ENCODE data around the gene PDE4A. TPM values are rescaled to one million over a fixed set of nuclear protein-coding genes. Genes with fewer than 3 reads are reported as not detected.
"Not testable (repeated sequence)": the region's sequence is repeated elsewhere in the genome, so short reads cannot be mapped to it uniquely, and the experiment has no call there.

The PDE4A gene
- total RNA-seq, 1 donor from 2014 or later = 1.0 TPM

DNA sequence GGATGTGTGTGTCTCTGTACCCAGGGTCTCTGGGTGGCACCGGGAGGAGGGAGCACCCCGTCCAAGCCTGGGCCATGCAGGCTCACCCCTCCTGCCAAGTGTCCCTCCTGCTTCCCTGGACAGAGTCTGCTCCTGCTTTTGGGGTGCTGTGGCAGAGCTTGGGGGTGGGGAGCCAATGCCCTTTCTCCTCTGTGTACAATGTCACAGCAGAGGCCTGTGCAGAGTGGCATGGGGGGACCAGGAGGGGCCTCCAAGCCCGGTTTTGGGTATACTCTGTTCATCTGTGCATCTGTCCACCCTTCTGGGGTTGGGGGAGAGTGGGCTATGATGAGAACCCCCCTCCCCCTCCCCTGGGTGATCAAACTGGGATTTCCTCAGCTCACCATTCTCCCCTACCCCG, 33.5 kb downstream of the PDE4A start:
- H3K27me3 ChIP-seq (ENCODE audit: control insufficient read depth in 3 of 3, insufficient read depth in 3 of 3, low read length in 3 of 3) = no peaks in the 10 kb centered on the region
- H3K9ac ChIP-seq (ENCODE audit: low read depth in 1 of 3, low read length in 3 of 3) = peak overlapping the region in 2 of 3 donors; percentile 10 to 25
- peaks cover 10 to 41% (median 18%) of the 10 kb centered on the region in 3 donors for H3K36me3 ChIP-seq (ENCODE audit: control insufficient read depth in 3 of 3, insufficient read depth in 3 of 3, low read length in 3 of 3)
- H3K4me1 ChIP-seq (ENCODE audit: control insufficient read depth in 3 of 3, insufficient read depth in 3 of 3, low read length in 3 of 3) = peaks cover 0 to 5% (median 0%) of the 10 kb centered on the region in 3 donors
- H3K9me3 ChIP-seq (ENCODE audit: control insufficient read depth in 3 of 3, low read length in 3 of 3) = no peaks in the 10 kb centered on the region
- no peak overlapping the region for H3K27ac ChIP-seq (ENCODE audit: low read depth, low read length)
- H3K4me3 ChIP-seq (ENCODE audit: low read length in 3 of 3) = no peak overlapping the region

DNA sequence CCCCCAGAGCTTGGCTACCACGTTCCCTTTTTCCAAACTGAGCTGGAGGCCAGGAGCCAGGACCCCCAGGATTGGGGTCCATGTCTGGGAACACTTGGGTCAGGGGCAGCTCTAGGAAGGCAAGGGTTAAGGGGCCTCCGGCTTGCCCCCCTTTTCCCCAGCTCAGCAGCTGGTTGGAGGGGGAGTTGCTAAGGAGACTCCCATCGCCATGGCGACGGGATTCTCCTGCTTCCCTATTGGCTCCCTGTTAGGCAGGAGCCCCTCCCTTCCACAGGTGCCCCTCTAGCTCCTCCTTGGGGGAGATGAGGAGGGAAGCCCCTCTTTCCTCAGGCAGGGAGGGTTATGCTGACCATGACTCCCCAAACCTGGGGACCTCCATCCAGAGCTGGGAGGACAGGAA, 33.9 kb downstream of the PDE4A start:
- H3K4me3 ChIP-seq (ENCODE audit: low read length in 3 of 3) = no peak overlapping the region
- no peak overlapping the region for H3K27ac ChIP-seq (ENCODE audit: low read depth, low read length)
- H3K36me3 ChIP-seq (ENCODE audit: control insufficient read depth in 3 of 3, insufficient read depth in 3 of 3, low read length in 3 of 3) = peaks cover 8 to 42% (median 18%) of the 10 kb centered on the region in 3 donors
- peaks cover 0 to 5% (median 0%) of the 10 kb centered on the region in 3 donors for H3K4me1 ChIP-seq (ENCODE audit: control insufficient read depth in 3 of 3, insufficient read depth in 3 of 3, low read length in 3 of 3)
- peak overlapping the region in 1 of 3 donors; percentile 10 for H3K9ac ChIP-seq (ENCODE audit: low read depth in 1 of 3, low read length in 3 of 3)
- no peaks in the 10 kb centered on the region for H3K27me3 ChIP-seq (ENCODE audit: control insufficient read depth in 3 of 3, insufficient read depth in 3 of 3, low read length in 3 of 3)
- H3K9me3 ChIP-seq (ENCODE audit: control insufficient read depth in 3 of 3, low read length in 3 of 3) = no peaks in the 10 kb centered on the region

DNA sequence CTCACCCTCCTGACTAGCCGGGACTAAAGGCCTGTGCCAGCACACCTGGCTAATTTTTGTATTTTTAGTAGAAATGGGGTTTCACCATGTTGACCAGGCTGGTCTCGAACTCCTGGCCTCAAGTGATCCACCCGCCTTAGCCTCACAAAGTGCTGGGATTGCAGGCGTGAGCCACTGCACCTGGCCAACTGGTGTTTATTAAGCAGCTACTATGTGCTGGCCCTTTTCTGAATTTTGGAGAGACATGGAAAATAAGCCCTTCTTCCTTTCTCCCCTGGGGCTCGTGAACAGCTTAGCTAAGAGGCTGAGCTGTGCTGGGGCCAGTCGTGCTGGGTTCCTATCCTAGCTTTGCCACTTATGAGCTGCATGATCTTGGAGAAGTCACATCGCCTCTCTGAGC, 38.4 kb downstream of the PDE4A start:
- not testable (repeated sequence) for H3K27ac ChIP-seq (ENCODE audit: low read depth, low read length)
- H3K36me3 ChIP-seq (ENCODE audit: control insufficient read depth in 3 of 3, insufficient read depth in 3 of 3, low read length in 3 of 3) = peaks cover 9 to 38% (median 21%) of the 10 kb centered on the region in 3 donors

DNA sequence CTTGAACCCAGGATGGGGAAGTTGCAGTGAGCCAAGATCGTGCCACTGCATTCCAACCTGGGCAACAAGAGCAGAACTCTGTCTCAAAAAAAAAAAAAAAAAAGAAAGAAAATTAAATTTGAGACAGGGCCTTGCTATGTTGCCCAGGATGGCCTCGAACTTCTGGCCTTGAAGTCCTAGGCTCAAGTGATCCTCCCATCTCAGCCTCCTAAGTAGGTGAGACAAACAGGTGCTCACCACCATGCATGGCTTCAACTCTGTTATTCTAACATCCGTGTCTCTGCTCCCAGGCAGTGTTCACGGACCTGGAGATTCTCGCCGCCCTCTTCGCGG, 40.3 kb downstream of the PDE4A start:
- Histone ChIP-seq H3K27ac (ENCODE audit: low read depth, low read length) (no peak overlapping the region), H3K36me3 (ENCODE audit: control insufficient read depth in 3 of 3, insufficient read depth in 3 of 3, low read length in 3 of 3) (peaks cover 11 to 42% (median 22%) of the 10 kb centered on the region in 3 donors), H3K27me3 (ENCODE audit: control insufficient read depth in 3 of 3, insufficient read depth in 3 of 3, low read length in 3 of 3) (no peaks in the 10 kb centered on the region), H3K9ac (ENCODE audit: low read depth in 1 of 3, low read length in 3 of 3) (no peak overlapping the region), H3K4me3 (ENCODE audit: low read length in 3 of 3) (no peak overlapping the region), H3K4me1 (ENCODE audit: control insufficient read depth in 3 of 3, insufficient read depth in 3 of 3, low read length in 3 of 3) (peaks cover 0 to 10% (median 0%) of the 10 kb centered on the region in 3 donors), H3K9me3 (ENCODE audit: control insufficient read depth in 3 of 3, low read length in 3 of 3) (no peaks in the 10 kb centered on the region)

More for the DNA sequence above, 38.4 kb downstream of the PDE4A start:
- H3K9ac ChIP-seq (ENCODE audit: low read depth in 1 of 3, low read length in 3 of 3); H3K27me3 ChIP-seq (ENCODE audit: control insufficient read depth in 3 of 3, insufficient read depth in 3 of 3, low read length in 3 of 3); H3K9me3 ChIP-seq (ENCODE audit: control insufficient read depth in 3 of 3, low read length in 3 of 3); H3K4me3 ChIP-seq (ENCODE audit: low read length in 3 of 3): not testable (repeated sequence)
- peaks cover 0 to 10% (median 0%) of the 10 kb centered on the region in 3 donors for H3K4me1 ChIP-seq (ENCODE audit: control insufficient read depth in 3 of 3, insufficient read depth in 3 of 3, low read length in 3 of 3)

DNA sequence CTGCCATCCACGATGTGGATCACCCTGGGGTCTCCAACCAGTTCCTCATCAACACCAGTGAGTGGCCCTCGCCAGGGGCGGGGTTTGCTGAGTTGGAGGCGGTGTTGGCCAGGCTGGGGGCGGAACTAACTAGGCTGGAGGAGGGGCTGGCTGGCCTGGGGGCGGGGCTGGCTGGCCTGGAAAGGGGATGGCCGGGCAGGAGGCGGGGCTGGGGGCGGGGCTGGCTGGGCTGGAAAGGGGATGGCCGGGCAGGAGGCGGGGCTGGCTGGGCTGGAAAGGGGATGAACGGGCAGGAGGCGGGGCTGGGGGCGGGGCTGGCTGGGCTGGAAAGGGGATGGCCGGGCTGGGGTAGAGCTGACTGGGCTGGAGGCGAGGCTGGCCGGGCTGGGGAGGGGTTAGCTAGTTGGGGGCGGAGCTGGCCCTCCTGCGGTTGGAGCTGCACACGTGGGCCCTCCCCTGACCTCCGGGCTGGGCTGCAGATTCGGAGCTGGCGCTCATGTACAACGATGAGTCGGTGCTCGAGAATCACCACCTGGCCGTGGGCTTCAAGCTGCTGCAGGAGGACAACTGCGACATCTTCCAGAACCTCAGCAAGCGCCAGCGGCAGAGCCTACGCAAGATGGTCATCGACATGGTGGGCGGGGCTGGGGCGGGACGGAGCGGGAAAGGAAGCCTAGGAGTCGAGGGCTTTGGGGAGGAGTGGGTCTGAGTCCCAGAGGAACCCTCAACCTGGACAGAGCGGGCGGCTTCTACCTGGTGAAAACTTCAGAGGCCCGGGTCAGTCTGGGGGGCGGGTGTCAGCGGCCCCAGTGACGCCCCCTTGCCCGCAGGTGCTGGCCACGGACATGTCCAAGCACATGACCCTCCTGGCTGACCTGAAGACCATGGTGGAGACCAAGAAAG, 41.0 kb downstream of the PDE4A start:
- H3K27me3 ChIP-seq (ENCODE audit: control insufficient read depth in 3 of 3, insufficient read depth in 3 of 3, low read length in 3 of 3) = no peaks in the 10 kb centered on the region
- peak overlapping the region in 2 of 3 donors; percentile 32 to 57 for H3K9ac ChIP-seq (ENCODE audit: low read depth in 1 of 3, low read length in 3 of 3)
- peak overlapping the region; percentile 37 to 62 (median 49) for H3K4me3 ChIP-seq (ENCODE audit: low read length in 3 of 3)
- peaks cover 0 to 10% (median 0%) of the 10 kb centered on the region in 3 donors for H3K4me1 ChIP-seq (ENCODE audit: control insufficient read depth in 3 of 3, insufficient read depth in 3 of 3, low read length in 3 of 3)
- H3K9me3 ChIP-seq (ENCODE audit: control insufficient read depth in 3 of 3, low read length in 3 of 3) = no peaks in the 10 kb centered on the region
- H3K27ac ChIP-seq (ENCODE audit: low read depth, low read length) = peak overlapping the region; percentile 62
- peaks cover 11 to 39% (median 22%) of the 10 kb centered on the region in 3 donors for H3K36me3 ChIP-seq (ENCODE audit: control insufficient read depth in 3 of 3, insufficient read depth in 3 of 3, low read length in 3 of 3)

DNA sequence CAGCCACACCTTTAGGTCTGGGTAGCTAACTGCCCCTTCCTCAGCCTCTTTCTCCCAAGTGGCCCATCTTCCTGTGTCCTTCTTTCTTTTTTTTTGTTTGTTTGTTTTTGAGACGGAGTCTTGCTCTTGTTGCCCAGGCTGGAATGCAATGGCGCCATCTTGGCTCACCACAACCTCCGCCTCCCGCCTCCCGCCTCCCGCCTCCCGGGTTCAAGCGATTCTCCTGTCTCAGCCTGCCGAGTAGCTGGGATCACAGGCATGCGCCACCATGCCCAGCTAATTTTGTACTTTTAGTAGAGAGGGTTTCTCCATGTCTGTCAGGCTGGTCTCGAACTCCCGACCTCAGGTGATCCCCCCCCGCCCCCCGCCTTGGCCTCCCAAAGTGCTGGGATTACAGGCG, 41.7 kb downstream of the PDE4A start:
- H3K9me3 ChIP-seq (ENCODE audit: control insufficient read depth in 3 of 3, low read length in 3 of 3); H3K4me3 ChIP-seq (ENCODE audit: low read length in 3 of 3); H3K9ac ChIP-seq (ENCODE audit: low read depth in 1 of 3, low read length in 3 of 3); H3K27me3 ChIP-seq (ENCODE audit: control insufficient read depth in 3 of 3, insufficient read depth in 3 of 3, low read length in 3 of 3); H3K4me1 ChIP-seq (ENCODE audit: control insufficient read depth in 3 of 3, insufficient read depth in 3 of 3, low read length in 3 of 3): not testable (repeated sequence)
- Histone ChIP-seq H3K36me3 (ENCODE audit: control insufficient read depth in 3 of 3, insufficient read depth in 3 of 3, low read length in 3 of 3) (peaks cover 18 to 41% (median 27%) of the 10 kb centered on the region in 3 donors), H3K27ac (ENCODE audit: low read depth, low read length) (peak overlapping the region; percentile 62)

DNA sequence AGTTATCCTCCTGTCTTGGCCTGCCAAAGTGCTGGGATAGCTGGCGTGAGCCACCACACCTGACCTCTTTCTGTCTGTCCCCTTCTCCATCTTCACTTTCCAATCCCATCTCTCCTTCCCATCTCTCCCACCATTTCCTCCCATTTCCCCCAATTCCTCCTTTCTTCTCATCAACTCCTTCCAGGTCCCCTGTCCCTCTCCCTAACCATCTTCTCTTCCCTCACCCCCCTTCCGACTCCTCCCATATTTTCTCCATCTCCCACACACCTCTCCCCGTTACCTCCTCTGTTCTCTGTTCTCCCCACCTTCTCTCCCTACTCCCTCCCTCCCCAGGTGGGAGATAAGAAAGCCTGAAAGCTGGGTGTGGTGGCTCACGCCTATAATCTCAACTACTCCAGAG, 42.2 kb downstream of the PDE4A start:
- no peak overlapping the region for H3K4me3 ChIP-seq (ENCODE audit: low read length in 3 of 3)
- H3K9me3 ChIP-seq (ENCODE audit: control insufficient read depth in 3 of 3, low read length in 3 of 3) = no peaks in the 10 kb centered on the region
- no peak overlapping the region for H3K9ac ChIP-seq (ENCODE audit: low read depth in 1 of 3, low read length in 3 of 3)
- peaks cover 23 to 42% (median 31%) of the 10 kb centered on the region in 3 donors for H3K36me3 ChIP-seq (ENCODE audit: control insufficient read depth in 3 of 3, insufficient read depth in 3 of 3, low read length in 3 of 3)
- H3K27ac ChIP-seq (ENCODE audit: low read depth, low read length) = no peak overlapping the region
- peaks cover 0 to 10% (median 0%) of the 10 kb centered on the region in 3 donors for H3K4me1 ChIP-seq (ENCODE audit: control insufficient read depth in 3 of 3, insufficient read depth in 3 of 3, low read length in 3 of 3)
- H3K27me3 ChIP-seq (ENCODE audit: control insufficient read depth in 3 of 3, insufficient read depth in 3 of 3, low read length in 3 of 3) = no peaks in the 10 kb centered on the region

DNA sequence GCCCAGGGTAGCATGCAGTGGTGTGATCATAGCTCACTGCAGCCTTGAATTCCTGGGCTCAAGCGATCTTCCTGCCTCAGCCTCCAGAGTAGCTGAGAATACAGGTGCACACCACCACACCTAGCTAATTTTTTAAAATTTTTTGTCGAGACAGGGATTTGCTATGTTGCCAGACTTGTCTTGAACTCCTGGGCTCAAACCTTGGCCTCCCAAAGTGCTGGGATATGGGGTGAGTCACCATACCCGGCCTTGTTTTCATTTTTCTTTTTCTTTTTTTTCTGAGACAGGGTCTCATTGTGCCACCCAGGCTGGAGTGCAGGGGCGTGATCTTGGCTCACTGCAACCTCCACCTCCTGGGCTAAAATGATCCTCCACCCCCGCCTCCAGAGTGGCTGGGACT, 44.1 kb downstream of the PDE4A start:
- peaks cover 0 to 10% (median 0%) of the 10 kb centered on the region in 3 donors for H3K4me1 ChIP-seq (ENCODE audit: control insufficient read depth in 3 of 3, insufficient read depth in 3 of 3, low read length in 3 of 3)
- no peak overlapping the region for H3K4me3 ChIP-seq (ENCODE audit: low read length in 3 of 3)
- H3K9ac ChIP-seq (ENCODE audit: low read depth in 1 of 3, low read length in 3 of 3) = no peak overlapping the region
- H3K27me3 ChIP-seq (ENCODE audit: control insufficient read depth in 3 of 3, insufficient read depth in 3 of 3, low read length in 3 of 3) = no peaks in the 10 kb centered on the region
- no peaks in the 10 kb centered on the region for H3K9me3 ChIP-seq (ENCODE audit: control insufficient read depth in 3 of 3, low read length in 3 of 3)
- H3K36me3 ChIP-seq (ENCODE audit: control insufficient read depth in 3 of 3, insufficient read depth in 3 of 3, low read length in 3 of 3) = peaks cover 17 to 27% (median 20%) of the 10 kb centered on the region in 3 donors
- H3K27ac ChIP-seq (ENCODE audit: low read depth, low read length) = no peak overlapping the region

DNA sequence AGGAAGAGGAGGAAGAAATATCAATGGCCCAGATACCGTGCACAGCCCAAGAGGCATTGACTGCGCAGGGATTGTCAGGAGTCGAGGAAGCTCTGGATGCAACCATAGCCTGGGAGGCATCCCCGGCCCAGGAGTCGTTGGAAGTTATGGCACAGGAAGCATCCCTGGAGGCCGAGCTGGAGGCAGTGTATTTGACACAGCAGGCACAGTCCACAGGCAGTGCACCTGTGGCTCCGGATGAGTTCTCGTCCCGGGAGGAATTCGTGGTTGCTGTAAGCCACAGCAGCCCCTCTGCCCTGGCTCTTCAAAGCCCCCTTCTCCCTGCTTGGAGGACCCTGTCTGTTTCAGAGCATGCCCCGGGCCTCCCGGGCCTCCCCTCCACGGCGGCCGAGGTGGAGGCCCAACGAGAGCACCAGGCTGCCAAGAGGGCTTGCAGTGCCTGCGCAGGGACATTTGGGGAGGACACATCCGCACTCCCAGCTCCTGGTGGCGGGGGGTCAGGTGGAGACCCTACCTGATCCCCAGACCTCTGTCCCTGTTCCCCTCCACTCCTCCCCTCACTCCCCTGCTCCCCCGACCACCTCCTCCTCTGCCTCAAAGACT, 46.9 kb downstream of the PDE4A start:
- Histone ChIP-seq H3K36me3 (ENCODE audit: control insufficient read depth in 3 of 3, insufficient read depth in 3 of 3, low read length in 3 of 3) (peaks cover 15 to 24% (median 16%) of the 10 kb centered on the region in 3 donors), H3K9me3 (ENCODE audit: control insufficient read depth in 3 of 3, low read length in 3 of 3) (no peaks in the 10 kb centered on the region), H3K4me1 (ENCODE audit: control insufficient read depth in 3 of 3, insufficient read depth in 3 of 3, low read length in 3 of 3) (no peaks in the 10 kb centered on the region)

DNA sequence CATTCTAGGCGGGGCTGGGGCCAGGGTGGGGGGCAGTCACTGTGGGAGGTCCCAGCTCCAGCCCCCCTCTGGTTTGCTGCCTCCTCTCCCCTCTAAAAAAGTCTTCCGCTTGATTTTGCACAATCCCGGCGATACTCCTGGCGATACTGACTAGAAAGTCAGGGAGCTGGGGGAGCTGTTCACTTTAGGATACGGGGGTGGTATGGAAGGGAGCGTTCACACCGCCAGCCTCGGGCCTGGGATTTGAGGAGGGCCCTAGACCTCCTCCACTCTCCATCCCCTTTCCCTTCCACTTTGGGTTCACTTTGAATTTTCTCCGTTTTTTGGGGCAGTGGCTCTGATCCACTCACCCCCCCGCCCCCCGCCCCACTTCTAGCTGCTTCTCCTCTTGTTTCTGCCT, 47.8 kb downstream of the PDE4A start:
- Histone ChIP-seq H3K36me3 (ENCODE audit: control insufficient read depth in 3 of 3, insufficient read depth in 3 of 3, low read length in 3 of 3) (peaks cover 15 to 20% (median 16%) of the 10 kb centered on the region in 3 donors), H3K27me3 (ENCODE audit: control insufficient read depth in 3 of 3, insufficient read depth in 3 of 3, low read length in 3 of 3) (no peaks in the 10 kb centered on the region), H3K4me1 (ENCODE audit: control insufficient read depth in 3 of 3, insufficient read depth in 3 of 3, low read length in 3 of 3) (no peaks in the 10 kb centered on the region), H3K9me3 (ENCODE audit: control insufficient read depth in 3 of 3, low read length in 3 of 3) (no peaks in the 10 kb centered on the region), H3K4me3 (ENCODE audit: low read length in 3 of 3) (no peak overlapping the region), H3K27ac (ENCODE audit: low read depth, low read length) (no peak overlapping the region), H3K9ac (ENCODE audit: low read depth in 1 of 3, low read length in 3 of 3) (no peak overlapping the region)

More for the DNA sequence above, 46.9 kb downstream of the PDE4A start:
- Histone ChIP-seq H3K9ac (ENCODE audit: low read depth in 1 of 3, low read length in 3 of 3) (no peak overlapping the region), H3K27me3 (ENCODE audit: control insufficient read depth in 3 of 3, insufficient read depth in 3 of 3, low read length in 3 of 3) (no peaks in the 10 kb centered on the region), H3K27ac (ENCODE audit: low read depth, low read length) (no peak overlapping the region), H3K4me3 (ENCODE audit: low read length in 3 of 3) (no peak overlapping the region)

Data from skeletal muscle tissue (tissue), 4 donors.